Esophagus squamous epithelium (tissue), 5 donors: ENCODE measurements around the gene DEF6. TPM values are rescaled to one million over a fixed set of nuclear protein-coding genes. Genes with fewer than 3 reads are reported as not detected.

Experiments
- DNase-seq: peaks from one replicate; lab custom pipeline; 2025; lab: John Stamatoyannopoulos, UW
- H3K27ac ChIP-seq, 4 donors: fragments of 200-600 bp; sonication (generic); one replicate each; pipeline ENCODE4 v1.5.1; 2016 to 2019; ENCODE audit warnings: mild to moderate bottlenecking in 1 of 4
- H3K27me3 ChIP-seq, 4 donors: fragments of 200-600 bp; sonication (generic); 1 replicate in 3 of 4; 2 replicates in 1 of 4; pipeline versions ENCODE4 v1.5.1 to v1.6.0; 2017 to 2021; ENCODE audit warnings: antibody characterized with exemption in 1 of 4
- H3K36me3 ChIP-seq, 3 donors: fragments of 200-600 bp; sonication (generic); one replicate each; pipeline ENCODE4 v1.5.1; 2016 to 2019
- H3K4me1 ChIP-seq, 3 donors: fragments of 200-600 bp; sonication (generic); one replicate each; pipeline ENCODE4 v1.5.1; 2017 to 2019
- H3K4me3 ChIP-seq, 4 donors: fragments of 200-600 bp; sonication (generic); 1 replicate in 3 of 4; 2 replicates in 1 of 4; pipeline ENCODE4 v1.5.1; 2016 to 2019; ENCODE audit warnings: mild to moderate bottlenecking in 2 of 4, moderate library complexity in 1 of 4
- H3K9me3 ChIP-seq, 3 donors: fragments of 200-600 bp; sonication (generic); one replicate each; pipeline ENCODE4 v1.5.1; 2016 to 2019
- CTCF ChIP-seq, 6 experiments: fragments of 450-650 bp in 4 of 6; fragments of 200-600 bp in 2 of 6; sonication (generic) in 2 of 6; IDR thresholded peaks; one replicate each; pipeline ENCODE4 v1.5.1; 2016 to 2019; ENCODE audit warnings: antibody characterized with exemption in 6 of 6, mild to moderate bottlenecking in 4 of 6, moderate library complexity in 4 of 6
- POLR2A ChIP-seq, 4 donors: fragments of 450-650 bp; IDR thresholded peaks; one replicate each; pipeline ENCODE4 v1.6.1; 2017; ENCODE audit warnings: antibody characterized with exemption in 4 of 4, mild to moderate bottlenecking in 4 of 4, moderate library complexity in 3 of 4
- WGBS, 2 donors: methylation state at CpG; one replicate each; pipeline ENCODE4 v1.1.5; 2018; 5-methylcytosine and 5-hydroxymethylcytosine counted together
- intact Hi-C: fragments of 100-400 bp; cut with DNase I; formaldehyde crosslinking; loops from one replicate; pipeline ENCODE4 v1.15.0; 2022
- total RNA-seq, 4 donors: library from RNA; depleted of rRNA; stranded (reverse); fragments of >200 nt; gene quantifications; one replicate each; pipeline ENCODE4 v1.1.0, GENCODE V29; 2016
- donor health status: DM: yes; HTN: yes; CAD: no.

DEF6 gene
- total RNA-seq, 4 donors from 2014 or later = 20.5 to 38.0 (median 25.2) TPM

GRCh38 chr6:35354361-35355135 lies 56.9 kb downstream of the DEF6 start:
- intact Hi-C loops = no loop called here

GRCh38 chr6:35356391-35356790 lies 58.8 kb downstream of the DEF6 start:
- WGBS, 2 donors = 100% methylated on average over 1 of the region's 1 CpG

More at GRCh38 chr6:35354361-35355135, 56.9 kb downstream of the DEF6 start:
- no peak for TF ChIP-seq POLR2A (IDR thresholded peaks at IDR 0.05)
- TF ChIP-seq CTCF (IDR thresholded peaks at IDR 0.05) = no peak
- Histone ChIP-seq H3K27me3 (no peaks in the 10 kb centered on the region), H3K36me3 (peaks cover 0 to 78% (median 6%) of the 10 kb centered on the region in 3 donors), H3K9me3 (no peaks in the 10 kb centered on the region), H3K4me3 (no peak overlapping the region), H3K4me1 (peaks cover 0 to 20% (median 2%) of the 10 kb centered on the region in 3 donors), H3K27ac (no peak overlapping the region)
- 92 to 93% methylated on average over 13 of the region's 13 CpGs for WGBS, 2 donors
- no peak for DNase-seq

GRCh38 chr6:35357677-35358076 lies 60.1 kb downstream of the DEF6 start:
- peaks cover 0 to 48% (median 6%) of the 10 kb centered on the region in 3 donors for H3K36me3 ChIP-seq
- no peak overlapping the region for H3K4me3 ChIP-seq
- DNase-seq = no peak
- peaks cover 13 to 38% (median 15%) of the 10 kb centered on the region in 3 donors for H3K4me1 ChIP-seq
- intact Hi-C loops = no loop called here
- no peaks in the 10 kb centered on the region for H3K9me3 ChIP-seq
- TF ChIP-seq CTCF (IDR thresholded peaks at IDR 0.05) = no peak
- TF ChIP-seq POLR2A (IDR thresholded peaks at IDR 0.05) = no peak
- H3K27me3 ChIP-seq = no peaks in the 10 kb centered on the region
- H3K27ac ChIP-seq = no peak overlapping the region
- 70 to 85% methylated on average over 4 of the region's 4 CpGs for WGBS, 2 donors

More at GRCh38 chr6:35356391-35356790, 58.8 kb downstream of the DEF6 start:
- H3K9me3 ChIP-seq = no peaks in the 10 kb centered on the region
- peaks cover 13 to 38% (median 15%) of the 10 kb centered on the region in 3 donors for H3K4me1 ChIP-seq
- DNase-seq = no peak
- no peak overlapping the region for H3K4me3 ChIP-seq
- no peak overlapping the region for H3K27ac ChIP-seq
- no peaks in the 10 kb centered on the region for H3K27me3 ChIP-seq
- intact Hi-C loops = no loop called here
- no peak for TF ChIP-seq POLR2A (IDR thresholded peaks at IDR 0.05)
- TF ChIP-seq CTCF (IDR thresholded peaks at IDR 0.05) = no peak
- H3K36me3 ChIP-seq = peaks cover 0 to 61% (median 6%) of the 10 kb centered on the region in 3 donors

GRCh38 chr6:35358086-35358485 lies 60.5 kb downstream of the DEF6 start:
- no peak for TF ChIP-seq CTCF (IDR thresholded peaks at IDR 0.05)
- TF ChIP-seq POLR2A (IDR thresholded peaks at IDR 0.05) = no peak
- Histone ChIP-seq H3K27me3 (no peaks in the 10 kb centered on the region), H3K4me1 (peaks cover 13 to 38% (median 15%) of the 10 kb centered on the region in 3 donors), H3K9me3 (no peaks in the 10 kb centered on the region), H3K4me3 (no peak overlapping the region), H3K36me3 (peaks cover 0 to 44% (median 3%) of the 10 kb centered on the region in 3 donors), H3K27ac (no peak overlapping the region)
- intact Hi-C loops = no loop called here
- no peak for DNase-seq
- 67 to 74% methylated on average over 3 of the region's 3 CpGs for WGBS, 2 donors

GRCh38 chr6:35359346-35359743 lies 61.7 kb downstream of the DEF6 start:
- intact Hi-C loops = no loop called here
- DNase-seq = no peak
- no peaks in the 10 kb centered on the region for H3K9me3 ChIP-seq
- H3K27me3 ChIP-seq = no peaks in the 10 kb centered on the region
- no peak for TF ChIP-seq CTCF (IDR thresholded peaks at IDR 0.05)
- no peak for TF ChIP-seq POLR2A (IDR thresholded peaks at IDR 0.05)
- peaks cover 0 to 32% (median 0%) of the 10 kb centered on the region in 3 donors for H3K36me3 ChIP-seq
- H3K4me3 ChIP-seq = no peak overlapping the region
- H3K4me1 ChIP-seq = peaks cover 13 to 38% (median 15%) of the 10 kb centered on the region in 3 donors
- WGBS, 2 donors = 91% methylated on average over 4 to 5 of the region's 5 CpGs
- peak overlapping the region in 1 of 4 donors; percentile 16 for H3K27ac ChIP-seq
